ENCODE results near the gene UBAP1L.
"Not testable (repeated sequence)": the region's sequence is repeated elsewhere in the genome, so short reads cannot be mapped to it uniquely, and the experiment has no call there.

UBAP1L gene

GRCh38 chr15:65083262-65083701, 31.7 kb downstream of the UBAP1L start:
- DNase-seq (ENCODE audit: low read depth) = no peak

DNA sequence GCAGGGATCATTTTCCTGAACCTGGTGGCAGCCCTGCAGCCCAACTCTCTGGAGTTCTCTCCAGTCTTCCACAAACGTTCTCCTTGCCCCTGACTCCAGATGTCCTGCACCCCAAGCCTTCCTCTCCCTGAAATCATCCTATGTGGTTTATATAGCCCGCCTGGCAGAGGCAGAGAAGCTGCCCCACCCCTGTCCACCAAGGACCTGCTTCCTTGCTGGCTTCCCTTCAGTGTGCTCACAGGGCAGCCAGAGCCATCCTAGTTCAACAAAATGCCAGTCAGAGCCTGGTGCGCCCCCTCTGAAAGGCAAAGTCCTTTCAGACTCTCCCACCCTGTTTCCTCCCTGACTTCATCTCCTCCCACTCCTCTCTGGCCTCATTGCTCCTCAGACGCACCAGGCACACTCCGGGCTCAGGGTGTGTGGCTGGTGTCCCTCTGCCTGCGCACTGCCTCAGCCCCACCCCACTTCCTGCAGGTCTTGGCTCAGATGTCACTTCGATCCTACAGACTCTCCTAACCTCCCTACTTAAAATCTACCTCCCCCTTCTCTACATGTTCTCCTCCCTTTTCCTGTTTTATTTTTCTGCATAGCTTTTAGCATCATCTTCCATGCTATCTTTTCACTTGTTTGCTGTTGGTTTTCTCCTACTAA, 32.6 kb downstream of the UBAP1L start:
- no peak for DNase-seq (ENCODE audit: low read depth)

DNA sequence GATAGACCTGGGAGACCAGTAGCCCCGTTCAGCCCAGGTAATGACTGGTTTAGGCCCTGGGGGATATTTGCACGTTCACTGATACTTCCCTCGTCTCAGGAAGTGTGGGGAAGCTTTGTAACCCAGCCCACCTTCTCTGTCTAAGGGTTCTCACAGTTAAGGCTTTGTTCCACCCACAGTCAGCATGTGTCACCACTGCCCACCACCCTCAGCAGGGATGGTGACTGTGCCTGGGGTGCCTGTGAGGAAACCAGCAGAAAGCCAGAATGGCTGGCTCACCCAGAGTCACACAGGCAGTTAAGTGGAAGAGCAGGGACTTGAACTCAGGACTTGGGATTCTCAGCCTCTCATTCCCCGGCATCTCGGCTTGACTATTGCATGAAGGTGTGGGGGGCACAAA, 33.2 kb downstream of the UBAP1L start:
- DNase-seq (ENCODE audit: low read depth) = no peak

- DNase-seq (ENCODE audit: low read depth) = no peak
Measured at GRCh38 chr15:65081270-65081669, 33.7 kb downstream of the UBAP1L start.

- no peak for DNase-seq (ENCODE audit: low read depth)
Measured at GRCh38 chr15:65079580-65079979, 35.4 kb downstream of the UBAP1L start.

DNA sequence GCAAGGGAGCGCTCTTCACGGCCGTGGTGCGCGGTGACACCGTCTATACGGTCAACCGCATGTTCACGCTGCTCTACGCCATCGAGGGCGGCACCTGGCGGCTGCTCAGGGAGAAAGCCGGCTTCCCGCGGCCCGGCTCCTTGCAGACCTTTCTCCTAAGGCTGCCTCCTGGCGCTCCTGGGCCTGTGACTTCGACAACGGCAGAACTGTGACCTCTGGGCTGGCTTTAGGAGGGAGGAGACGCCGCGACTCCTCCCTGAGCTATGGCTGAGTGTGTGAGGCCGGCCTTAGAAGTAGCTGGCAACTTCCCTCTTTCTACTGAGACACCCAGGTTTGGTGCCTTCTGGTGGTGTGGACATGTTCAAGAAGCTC, 37.0 kb downstream of the UBAP1L start:
- no peak for DNase-seq (ENCODE audit: low read depth)

DNA sequence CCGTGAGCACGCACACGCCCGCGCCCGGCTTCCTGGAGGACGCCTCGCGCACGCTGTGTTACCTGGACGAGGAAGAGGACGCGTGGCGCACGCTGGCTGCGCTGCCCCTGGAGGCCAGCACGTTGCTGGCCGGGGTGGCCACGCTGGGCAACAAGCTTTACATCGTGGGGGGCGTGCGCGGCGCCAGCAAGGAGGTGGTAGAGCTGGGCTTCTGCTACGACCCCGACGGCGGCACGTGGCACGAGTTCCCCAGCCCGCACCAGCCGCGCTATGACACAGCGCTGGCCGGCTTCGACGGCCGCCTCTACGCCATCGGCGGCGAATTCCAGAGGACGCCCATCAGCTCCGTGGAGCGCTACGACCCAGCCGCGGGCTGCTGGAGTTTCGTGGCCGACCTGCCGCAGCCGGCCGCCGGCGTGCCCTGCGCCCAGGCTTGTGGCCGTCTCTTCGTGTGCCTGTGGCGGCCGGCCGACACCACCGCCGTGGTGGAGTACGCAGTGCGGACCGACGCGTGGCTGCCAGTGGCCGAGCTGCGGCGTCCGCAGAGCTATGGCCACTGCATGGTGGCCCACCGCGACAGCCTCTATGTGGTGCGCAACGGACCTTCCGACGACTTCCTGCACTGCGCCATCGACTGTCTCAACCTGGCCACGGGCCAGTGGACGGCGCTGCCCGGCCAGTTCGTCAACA, 37.6 kb downstream of the UBAP1L start:
- DNase-seq (ENCODE audit: low read depth) = no peak

GRCh38 chr15:65076486-65077290, 38.3 kb downstream of the UBAP1L start, which contains the start of gene KBTBD13:
Gene KBTBD13 (plus strand): TSS chr15:65076746. CDS start chr15:65076816, 70 bp downstream.
- DNase-seq (ENCODE audit: low read depth) = no peak

DNA sequence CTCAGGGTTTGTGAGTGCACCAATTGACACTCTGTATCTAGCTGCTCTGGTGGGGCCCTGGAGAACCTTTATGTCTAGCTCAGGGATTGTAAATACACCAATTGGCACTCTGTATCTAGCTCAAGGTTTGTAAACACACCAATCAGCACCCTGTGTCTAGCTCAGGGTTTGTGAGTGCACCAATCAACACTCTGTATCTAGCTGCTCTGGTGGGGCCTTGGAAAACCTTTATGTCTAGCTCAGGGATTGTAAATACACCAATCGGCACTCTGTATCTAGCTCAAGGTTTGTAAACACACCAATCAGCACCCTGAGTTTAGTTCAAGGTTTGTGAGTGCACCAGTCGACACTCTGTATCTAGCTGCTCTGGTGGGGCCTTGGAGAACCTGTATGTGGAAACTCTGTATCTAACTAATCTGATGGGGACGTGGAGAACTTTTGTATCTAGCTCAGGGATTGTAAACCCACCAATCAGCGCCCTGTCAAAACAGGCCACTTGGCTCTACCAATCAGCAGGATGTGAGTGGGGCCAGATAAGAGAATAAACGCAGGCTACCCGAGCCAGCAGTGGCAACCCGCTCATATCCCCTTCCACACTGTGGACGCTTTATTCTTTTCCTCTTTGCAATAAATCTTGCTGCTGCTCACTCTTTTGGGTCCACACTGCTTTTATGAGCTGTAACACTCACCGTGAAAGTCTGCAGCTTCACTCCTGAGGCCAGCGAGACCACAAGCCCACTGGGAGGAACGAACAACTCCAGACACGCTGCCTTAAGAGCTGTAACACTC, 39.2 kb downstream of the UBAP1L start:
- not testable (repeated sequence) for DNase-seq (ENCODE audit: low read depth)

DNA sequence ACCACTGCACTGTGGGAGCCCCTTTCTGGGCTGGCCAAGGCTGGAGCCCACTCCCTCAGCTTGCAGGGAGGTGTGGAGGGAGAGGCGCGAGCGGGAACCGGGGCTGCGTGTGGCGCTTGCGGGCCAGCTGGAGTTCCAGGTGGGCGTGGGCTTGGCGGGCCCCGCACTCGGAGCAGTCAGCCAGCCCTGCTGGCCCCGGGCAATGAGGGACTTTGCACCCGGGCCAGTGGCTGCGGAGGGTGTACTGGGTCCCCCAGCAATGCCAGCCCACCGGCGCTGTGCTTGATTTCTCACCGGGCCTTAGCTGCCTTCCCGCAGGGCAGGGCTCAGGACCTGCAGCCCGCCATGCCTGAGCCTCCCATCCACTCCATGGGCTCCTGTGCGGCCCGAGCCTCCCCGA, 40.1 kb downstream of the UBAP1L start:
- not testable (repeated sequence) for DNase-seq (ENCODE audit: low read depth)

DNA sequence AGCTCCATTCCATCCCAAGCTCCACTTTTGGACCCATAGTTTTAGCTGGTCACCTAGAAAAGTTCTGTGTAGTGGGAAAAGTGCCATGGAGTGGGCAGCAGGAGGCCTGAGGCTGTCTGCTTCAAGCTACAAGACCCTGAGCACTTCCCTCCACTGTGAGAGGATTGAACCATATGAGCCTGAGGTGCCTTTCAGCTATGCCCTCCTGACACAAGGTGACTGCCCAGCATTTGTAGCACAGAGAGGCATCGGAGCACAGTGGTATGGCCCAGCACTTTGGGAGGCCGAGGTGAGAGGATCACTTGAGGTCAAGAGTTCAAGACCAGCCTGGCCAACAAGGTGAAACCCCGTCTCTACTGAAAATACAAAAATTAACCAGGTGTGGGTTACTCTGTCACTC, 42.4 kb downstream of the UBAP1L start:
- no peak for DNase-seq (ENCODE audit: low read depth)

DNA sequence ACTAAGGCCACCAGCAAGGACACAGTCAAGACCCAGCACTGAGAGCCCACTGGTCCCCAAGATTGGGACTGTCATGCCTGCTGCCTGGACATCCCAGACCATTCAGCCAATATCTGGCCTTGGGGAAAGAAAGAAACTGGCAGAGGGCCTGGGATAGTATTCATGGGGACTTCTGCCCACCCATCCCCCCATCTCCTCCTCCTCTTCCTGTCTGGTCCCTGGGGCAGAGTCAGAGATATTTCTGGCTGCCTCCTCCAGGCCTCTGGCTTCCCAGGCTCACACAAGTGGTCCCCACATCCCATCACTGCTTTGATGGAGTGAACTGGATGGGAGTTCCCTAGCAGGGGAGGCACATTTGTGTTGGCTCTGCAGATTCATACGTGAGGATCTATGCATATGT, 43.0 kb downstream of the UBAP1L start:
- no peak for DNase-seq (ENCODE audit: low read depth)

DNA sequence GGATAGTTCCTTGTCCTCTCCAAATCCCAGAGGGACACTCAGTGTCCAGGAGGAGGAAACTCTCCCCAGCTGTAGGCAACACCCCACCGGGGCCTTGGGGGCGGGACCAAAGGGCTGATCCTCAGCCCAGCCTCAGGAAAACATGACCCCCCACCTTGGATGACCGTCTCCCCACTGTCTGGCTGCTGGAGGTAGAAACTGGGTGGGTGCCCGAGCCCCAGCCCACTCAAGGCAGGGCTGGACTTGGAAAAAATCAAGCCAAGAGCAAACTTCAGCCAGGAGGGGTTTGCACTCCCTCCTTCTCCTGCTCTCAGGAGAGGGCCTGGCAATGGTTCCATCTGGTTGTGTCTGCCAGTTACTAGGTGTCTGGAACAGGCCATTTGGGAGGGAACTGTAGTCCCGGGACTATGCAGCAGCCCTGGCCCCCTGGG, 43.6 kb downstream of the UBAP1L start:
- no peak for DNase-seq (ENCODE audit: low read depth)

DNA sequence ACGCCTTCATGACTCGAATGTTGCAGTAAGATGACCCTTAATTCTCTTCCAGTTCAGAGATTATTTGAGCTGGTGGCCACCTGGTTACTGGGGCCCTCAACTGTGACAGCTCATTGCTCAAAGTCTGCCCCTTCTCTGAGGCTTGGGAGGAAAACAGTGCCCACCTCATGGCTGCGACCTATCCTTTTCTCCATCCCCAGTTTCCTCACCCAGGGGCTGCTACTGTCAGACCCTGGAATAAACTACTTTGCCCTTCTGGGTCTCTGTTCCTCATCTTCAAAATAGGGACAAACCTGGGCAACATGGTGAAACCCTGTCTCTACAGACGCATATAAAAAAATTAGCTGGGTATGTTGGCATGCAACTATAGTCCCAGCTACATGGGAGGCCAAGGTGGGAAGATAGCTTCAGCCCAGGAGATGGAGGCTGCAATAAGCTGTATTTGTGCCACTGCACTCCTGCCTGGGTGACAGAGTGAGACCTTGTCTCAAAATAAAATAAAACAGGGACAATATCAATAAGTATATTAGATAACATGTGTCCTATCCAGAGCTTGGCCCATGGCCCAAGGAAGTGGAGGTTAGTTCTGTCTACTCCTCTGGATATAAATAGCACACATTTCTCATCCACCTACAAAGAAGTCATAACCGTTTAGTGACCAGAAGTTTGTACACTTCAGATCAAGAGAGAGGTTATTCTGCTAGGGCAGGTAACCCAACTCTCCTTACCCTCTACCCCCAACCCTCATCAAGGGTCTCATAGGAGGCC, 45.0 kb downstream of the UBAP1L start:
- DNase-seq (ENCODE audit: low read depth) = no peak

DNA sequence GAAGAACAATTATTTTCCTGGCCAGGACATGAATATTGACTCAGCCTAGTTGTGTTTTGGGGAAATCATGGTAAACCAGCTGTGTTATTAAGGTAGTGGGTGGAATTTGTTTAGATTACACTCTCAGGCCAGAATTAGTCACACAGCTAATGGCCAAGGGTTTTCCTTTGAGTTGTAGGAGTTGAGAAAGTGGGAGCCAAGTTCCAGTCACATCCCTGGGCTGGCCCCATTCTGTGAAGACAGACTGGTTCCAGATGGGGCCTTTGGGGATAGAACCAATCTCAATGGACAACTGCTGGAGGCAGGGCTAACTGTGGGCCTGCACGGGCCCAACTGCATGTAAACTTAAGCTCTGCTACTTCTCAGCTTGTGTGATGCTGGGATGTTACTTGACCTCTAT, 45.8 kb downstream of the UBAP1L start:
- no peak for DNase-seq (ENCODE audit: low read depth)

DNA sequence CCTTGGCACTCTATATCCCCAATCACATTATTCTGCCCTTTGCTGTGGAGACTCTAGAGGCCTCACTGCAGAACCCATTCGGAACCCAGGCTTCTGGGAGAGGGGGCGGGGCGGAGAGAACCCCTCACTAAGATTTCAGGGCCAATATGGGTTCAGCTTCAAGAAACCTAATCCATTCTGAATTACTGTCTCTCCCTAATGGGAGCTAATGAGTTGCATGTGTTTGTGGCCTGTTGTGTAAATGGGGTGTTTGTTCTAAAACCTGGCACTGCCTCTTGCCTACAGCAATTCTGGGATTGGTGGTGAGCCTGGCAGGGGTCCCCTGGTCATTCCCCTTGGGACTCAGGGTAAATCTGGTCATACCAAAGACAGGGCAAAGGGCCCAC, 46.6 kb downstream of the UBAP1L start:
- no peak for DNase-seq (ENCODE audit: low read depth)

DNA sequence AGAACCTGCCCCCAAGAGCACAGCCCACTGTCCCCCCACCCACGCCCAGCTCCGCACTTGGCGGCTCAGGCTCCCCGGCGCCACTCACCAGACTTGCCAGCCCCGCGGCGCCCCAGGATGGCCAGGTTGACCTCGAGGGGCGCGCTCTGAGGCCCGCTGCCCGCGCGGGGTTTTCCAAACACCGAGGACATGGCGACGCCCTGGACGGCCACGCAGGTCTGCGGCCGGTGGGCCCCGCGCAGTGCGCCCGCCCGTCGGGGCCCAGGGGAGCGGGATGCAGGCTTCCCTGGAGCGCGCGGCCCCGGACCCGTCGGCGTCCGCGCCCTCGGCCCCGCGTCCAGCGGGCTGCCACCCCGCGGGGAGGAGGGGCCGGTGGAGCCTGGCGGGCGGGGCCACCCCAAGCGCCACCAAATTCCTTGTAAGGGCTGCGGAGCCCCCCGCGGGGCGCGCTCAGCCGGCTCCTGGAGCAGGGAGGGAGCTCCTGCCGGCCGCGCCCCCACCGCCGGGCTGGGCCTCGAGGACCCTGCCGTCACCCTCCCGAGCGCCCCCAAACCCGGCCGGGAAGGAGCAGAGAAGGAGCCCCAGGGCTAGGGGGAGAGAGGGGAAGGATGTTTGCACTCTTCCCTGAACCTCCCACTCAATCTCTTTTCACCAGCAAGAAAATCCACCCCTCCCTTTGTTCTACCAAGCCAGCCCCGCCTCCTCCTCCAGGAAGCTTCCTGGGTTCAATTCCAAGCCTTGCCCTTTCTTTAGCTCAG, 47.2 kb downstream of the UBAP1L start, which contains the start of gene RASL12:
TSS of gene RASL12 (minus strand) at position 347 of the 758 bp plus-strand sequence. CDS start at position 191, 156 bp downstream.
- DNase-seq (ENCODE audit: low read depth) = no peak

GRCh38 chr15:65067317-65067644, 47.7 kb downstream of the UBAP1L start:
- no peak for DNase-seq (ENCODE audit: low read depth)

- DNase-seq (ENCODE audit: low read depth) = no peak
Measured at GRCh38 chr15:65066635-65067316, 48.2 kb downstream of the UBAP1L start.

Data from T-helper 22 cell (primary cell).